Activated T-cell treated with anti-CD3 and anti-CD28 coated beads for 48 hours (primary cell): Measurements from ENCODE around the gene NUP62.

Source experiments
- DNase-seq: peaks from one replicate; pipeline ENCODE4 v3.0.0-alpha.2; 2020; ENCODE audit warnings: low read depth

NUP62 gene

GRCh38 chr19:49896863-49897621 lies 32.3 kb downstream of the NUP62 start, which contains the start of gene IL4I1:
TSS of gene IL4I1 (minus strand) at chr19:49896887. CDS start at chr19:49896160, 727 bp downstream.
- peak; percentile 50 for DNase-seq

DNA sequence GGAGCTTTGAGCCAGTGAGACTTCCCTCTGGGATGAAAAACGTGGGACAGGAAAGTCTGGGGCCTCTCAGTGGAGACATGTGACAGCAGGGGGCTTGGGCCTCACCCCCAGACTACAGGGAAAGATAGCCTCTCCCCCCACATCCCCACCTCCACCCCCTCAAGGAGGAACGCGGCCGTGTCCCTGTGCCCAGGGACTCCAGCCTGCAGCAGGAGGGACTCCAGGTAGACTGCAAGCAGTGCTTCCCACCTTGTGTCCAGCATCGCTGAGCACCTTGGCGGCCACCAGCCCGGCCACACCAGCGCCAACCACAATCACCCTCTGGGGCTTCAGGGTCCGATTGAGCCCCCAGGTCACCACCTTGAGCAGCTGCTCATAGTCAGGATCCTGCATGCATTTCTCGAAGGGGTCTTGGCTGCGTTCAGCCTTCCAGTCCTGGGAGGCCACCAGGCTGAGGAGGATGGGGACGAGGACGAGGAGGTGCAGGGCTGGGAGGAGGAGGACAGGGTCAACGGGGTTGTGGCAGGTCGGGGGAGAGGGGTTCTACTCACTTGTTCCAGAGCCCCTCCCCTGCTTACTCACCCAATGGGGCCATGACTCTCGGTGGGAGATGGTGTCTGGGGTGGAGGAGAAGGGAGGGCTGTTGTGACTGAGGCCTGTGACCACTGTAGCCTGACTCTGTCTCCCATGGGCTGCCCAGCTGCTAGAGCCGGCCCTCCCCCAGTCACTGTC lies 33.6 kb downstream of the NUP62 start:
- peak; percentile 54 for DNase-seq

- DNase-seq = peak; percentile 47
These were observed 34.3 kb downstream of the NUP62 start for GRCh38 chr19:49894879-49895565.

DNA sequence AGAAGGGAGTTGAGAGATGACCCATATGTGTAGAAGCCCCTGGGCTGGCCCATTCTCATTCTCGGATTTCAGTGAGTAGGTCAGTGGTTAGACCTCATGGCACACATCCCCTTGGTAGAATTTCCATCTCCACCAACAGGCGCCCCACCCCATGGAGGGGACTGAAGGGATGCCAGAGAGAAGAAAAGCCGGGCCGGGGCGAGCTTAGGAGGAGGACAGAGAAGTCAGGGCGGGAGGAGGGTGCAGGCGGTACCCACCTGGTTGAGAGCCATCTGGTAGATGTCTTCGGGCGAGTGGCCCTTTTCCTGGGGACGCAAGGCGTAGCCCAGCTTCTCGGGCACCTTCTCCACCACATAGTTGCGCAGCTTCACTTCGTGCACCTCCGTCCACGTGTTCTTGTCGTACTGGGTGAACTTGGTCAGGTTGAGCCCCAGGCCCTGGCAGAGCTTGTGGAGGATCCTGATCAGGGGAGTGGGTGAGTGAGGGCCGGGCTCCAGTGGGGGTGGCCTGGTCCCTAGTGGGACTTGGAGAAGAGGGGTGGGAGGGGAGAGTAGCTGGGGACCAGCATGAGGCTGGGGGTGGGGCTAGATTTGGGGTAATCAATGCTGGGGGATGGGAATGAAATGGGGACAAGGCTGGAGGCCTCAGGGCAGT lies 35.2 kb downstream of the NUP62 start:
- DNase-seq = no peak

DNA sequence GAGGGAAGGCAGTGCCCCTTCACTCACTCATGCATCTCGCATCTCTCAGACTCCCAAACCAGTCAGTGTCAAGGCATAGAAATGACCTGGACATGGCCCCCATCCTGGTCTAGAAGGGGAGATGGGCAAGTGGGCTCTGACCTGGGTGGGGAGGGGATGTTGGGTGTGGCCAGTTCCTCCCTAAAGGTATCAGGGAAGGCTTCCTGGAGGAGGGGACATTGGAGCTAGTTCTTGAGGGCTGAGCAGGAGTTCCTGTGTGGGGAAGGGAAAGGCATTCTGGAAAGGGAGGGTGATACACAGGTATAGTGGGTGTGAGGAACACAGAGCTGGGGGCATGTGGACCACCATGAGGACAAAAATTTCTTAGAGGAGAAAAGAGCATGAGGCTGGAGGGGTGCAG lies 36.6 kb downstream of the NUP62 start:
- DNase-seq = no peak

GRCh38 chr19:49891393-49891792 lies 37.9 kb downstream of the NUP62 start:
- no peak for DNase-seq

DNA sequence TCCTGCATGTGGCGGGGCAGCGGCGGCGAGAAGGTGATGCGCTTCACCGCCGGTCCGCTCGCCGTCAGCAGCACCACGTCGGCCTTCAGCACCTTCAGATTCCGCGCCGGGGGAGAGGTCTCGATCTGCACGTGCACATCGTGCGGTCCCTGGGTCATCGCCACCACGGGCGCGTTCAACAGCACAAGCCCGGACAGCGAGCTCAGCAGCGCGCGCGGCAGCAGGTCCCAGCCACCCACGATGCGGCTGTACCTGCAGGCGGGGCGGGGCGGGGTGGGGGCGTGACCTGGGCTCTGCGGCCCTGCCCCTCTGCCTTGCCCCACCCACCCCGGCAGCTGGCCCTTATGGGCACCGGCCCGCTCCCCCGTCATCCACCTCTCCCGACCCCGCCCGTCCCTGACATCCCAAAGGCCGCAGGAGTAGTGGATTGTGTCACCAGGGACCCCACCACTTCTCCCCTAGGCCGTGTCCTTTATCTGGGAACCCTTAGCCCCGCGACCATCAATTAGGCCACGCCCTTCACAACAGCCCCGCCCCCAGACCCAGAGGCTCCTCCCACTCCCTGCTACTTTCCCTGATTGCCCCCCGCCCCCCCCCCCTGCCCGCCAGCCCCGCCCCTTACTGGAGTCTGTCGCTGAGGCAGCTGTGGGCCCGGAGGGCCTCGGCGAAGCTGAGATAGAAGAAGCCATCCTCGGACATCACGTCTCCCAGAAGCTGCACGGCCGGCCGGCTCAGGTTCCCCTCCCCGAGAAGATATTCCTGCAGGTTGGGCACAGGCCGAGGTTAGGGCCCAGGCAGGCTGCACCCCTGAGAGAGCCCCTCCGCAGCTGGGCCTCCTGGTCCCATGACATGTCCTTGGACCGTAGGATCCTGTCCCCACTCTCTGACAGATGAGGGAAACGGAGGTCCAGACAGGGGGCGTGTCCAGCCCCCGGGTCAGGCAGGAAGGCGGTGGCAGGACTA lies 38.7 kb downstream of the NUP62 start:
- DNase-seq = peak; percentile 64

GRCh38 chr19:49889687-49890348 lies 39.5 kb downstream of the NUP62 start:
- peak; percentile 78 for DNase-seq

- no peak for DNase-seq
These were observed 40.1 kb downstream of the NUP62 start for GRCh38 chr19:49889038-49889686.

GRCh38 chr19:49888510-49888824 lies 40.8 kb downstream of the NUP62 start:
- DNase-seq = no peak

- no peak for DNase-seq
These were observed 41.4 kb downstream of the NUP62 start for GRCh38 chr19:49887665-49888509.

DNA sequence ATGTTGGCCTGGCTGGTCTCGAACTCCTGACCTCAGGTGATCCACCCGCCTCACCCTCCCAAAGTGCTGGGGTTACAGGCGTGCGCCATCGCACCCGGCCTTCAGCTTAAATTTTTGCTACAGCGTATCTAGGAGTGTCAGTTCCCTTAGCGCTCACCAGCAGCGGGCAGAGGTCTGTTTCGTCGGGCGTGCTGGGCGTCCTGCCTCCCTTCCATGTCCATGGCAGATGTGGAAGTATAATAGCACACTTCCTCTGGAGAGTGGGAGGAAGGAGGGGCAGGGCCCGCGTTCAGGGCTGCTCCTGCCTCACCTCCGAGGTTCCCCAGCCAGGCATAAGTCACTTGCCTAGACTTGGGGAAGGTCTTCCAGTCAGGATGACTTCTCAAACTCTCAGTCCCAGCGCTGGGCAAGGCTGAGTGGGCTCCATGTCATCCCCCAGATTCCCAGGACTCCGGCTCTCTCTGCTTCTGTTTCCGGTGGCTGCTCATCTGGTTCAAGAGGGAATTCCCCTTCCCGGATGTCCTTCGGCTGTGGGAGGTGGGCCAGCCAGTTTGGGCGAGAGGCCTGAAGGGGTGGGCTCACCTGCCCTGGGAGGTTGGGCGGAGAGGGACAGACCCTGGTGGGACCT lies 42.2 kb downstream of the NUP62 start:
- DNase-seq = no peak

DNA sequence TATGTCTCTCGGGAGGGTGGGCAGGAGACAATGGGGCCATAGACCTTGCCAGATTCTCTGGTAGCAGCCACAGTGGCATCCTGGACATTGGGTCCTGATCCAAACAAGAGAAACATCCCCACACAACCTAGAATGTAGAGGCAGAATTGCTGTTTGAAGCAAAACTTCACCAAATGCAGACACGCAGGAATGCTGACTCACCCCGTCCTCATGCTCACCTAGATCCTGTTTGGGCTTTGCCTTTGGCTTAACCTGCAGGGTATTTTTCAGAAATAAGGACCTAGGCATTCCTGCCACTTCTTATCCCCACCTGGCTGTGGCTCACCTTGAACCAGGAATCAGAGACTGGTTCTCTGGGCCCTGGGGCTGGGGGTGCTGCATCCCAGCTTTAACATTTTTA lies 44.5 kb downstream of the NUP62 start:
- DNase-seq = no peak

DNA sequence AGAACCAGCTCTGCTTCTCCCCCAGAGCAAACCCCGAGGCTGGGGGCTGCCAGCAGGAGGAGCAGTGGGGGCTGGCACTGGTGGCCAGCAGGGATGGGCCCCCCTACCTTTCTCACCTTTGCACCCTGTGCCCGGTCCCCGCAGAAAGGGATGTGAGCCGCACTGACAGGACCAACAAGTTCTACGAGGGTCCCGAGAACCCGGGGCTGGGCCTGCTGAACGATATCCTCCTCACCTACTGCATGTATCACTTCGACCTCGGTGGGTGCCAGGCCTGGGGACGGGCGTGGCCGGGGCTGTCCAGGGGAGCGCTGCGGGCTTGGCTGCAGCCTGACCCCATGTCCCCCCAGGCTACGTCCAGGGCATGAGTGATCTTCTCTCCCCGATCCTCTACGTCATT lies 45.2 kb downstream of the NUP62 start:
- DNase-seq = no peak

DNA sequence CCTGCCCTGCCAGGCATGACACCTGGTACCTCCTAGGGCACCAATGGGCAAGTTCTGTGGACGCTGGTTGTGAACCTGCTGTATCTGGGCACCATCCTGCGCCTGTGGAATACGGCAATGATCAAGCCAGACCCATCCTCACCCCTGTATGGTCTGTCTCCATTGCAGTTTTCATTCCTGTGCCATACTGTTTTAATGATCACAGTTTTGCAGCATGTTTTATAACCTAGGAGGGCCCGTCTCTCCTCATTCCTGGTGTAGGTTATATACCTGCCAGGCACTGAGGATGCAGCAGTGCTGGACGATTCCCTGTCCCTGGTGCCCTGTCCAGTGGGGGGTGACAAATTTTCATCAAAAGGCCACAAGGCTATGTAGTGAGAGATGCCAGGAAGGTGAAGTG lies 46.2 kb downstream of the NUP62 start:
- DNase-seq = no peak

- DNase-seq = no peak
These were observed 46.7 kb downstream of the NUP62 start for GRCh38 chr19:49882643-49883042.

- DNase-seq = no peak
These were observed 47.5 kb downstream of the NUP62 start for GRCh38 chr19:49881672-49882394.

DNA sequence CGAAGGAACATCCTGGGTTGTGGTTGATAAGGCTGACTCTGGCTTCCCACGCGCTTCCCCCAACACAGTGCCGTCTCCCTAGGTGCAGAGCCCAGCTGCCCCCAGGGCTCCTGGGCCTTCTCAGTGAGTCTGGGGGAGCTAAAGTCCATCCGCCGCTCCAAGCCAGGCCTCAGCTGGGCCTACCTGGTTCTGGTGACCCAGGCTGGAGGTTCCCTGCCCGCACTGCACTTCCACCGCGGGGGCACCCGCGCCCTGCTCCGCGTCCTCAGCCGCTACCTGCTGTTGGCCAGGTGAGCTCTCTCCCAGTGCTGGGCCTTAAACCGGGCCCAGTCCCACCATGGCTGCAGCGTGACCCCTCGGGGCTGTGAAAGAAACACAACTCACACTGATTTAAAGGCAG lies 48.1 kb downstream of the NUP62 start:
- no peak for DNase-seq
